Nephron (organoid): ENCODE measurements around the gene CYP11A1.

Source experiments
- H3K27ac Mint-ChIP-seq, 3 experiments: 2 replicates each; pipeline ENCODE4 v1.8.0; 2020; ENCODE audit warnings: mixed read lengths in 3 of 3, mild to moderate bottlenecking in 2 of 3, moderate library complexity in 1 of 3
- H3K27me3 Mint-ChIP-seq: 2 replicates; pipeline ENCODE4 v1.8.0; 2021; ENCODE audit warnings: low read depth, mild to moderate bottlenecking, moderate library complexity, mixed read lengths
- H3K36me3 Mint-ChIP-seq: 2 replicates; pipeline ENCODE4 v1.8.0; 2020; ENCODE audit warnings: low read depth, mixed read lengths
- H3K4me1 Mint-ChIP-seq: 2 replicates; pipeline ENCODE4 v1.8.0; 2020; ENCODE audit warnings: mixed read lengths
- H3K4me3 Mint-ChIP-seq, 3 experiments: 2 replicates each; pipeline ENCODE4 v1.8.0; 2020; ENCODE audit warnings: mild to moderate bottlenecking in 3 of 3, mixed read lengths in 3 of 3, moderate library complexity in 2 of 3
- H3K9me3 Mint-ChIP-seq: 2 replicates; pipeline ENCODE4 v1.8.0; 2020; ENCODE audit warnings: mixed read lengths
- CTCF ChIP-seq, 3 experiments: fragments of 200-600 bp; sonication (generic); IDR thresholded peaks; one replicate each; pipeline ENCODE4 v1.5.0; 2021; ENCODE audit warnings: antibody characterized with exemption in 3 of 3; ENCODE audit not compliant: unreplicated experiment in 3 of 3

CYP11A1 gene

GRCh38 chr15:74300057-74300795, 67.2 kb downstream of the CYP11A1 start:
- Mint-ChIP-seq H3K27me3 (peaks cover 22% of the 10 kb centered on the region), H3K36me3 (no peaks in the 10 kb centered on the region), H3K4me3 (no peak overlapping the region), H3K27ac (peak overlapping the region in 2 of 3 experiments; percentile 22 to 44), H3K4me1 (peaks cover 38% of the 10 kb centered on the region), H3K9me3 (no peaks in the 10 kb centered on the region)
- no peak for TF ChIP-seq CTCF (IDR thresholded peaks at IDR 0.05; ENCODE audit: unreplicated experiment in 3 of 3)

GRCh38 chr15:74297887-74298286, 69.6 kb downstream of the CYP11A1 start:
- Mint-ChIP-seq H3K4me1 (peaks cover 17% of the 10 kb centered on the region), H3K4me3 (peak overlapping the region in 1 of 3 experiments; percentile 6), H3K27ac (no peak overlapping the region), H3K9me3 (no peaks in the 10 kb centered on the region), H3K36me3 (no peaks in the 10 kb centered on the region), H3K27me3 (peaks cover 22% of the 10 kb centered on the region)
- TF ChIP-seq CTCF (IDR thresholded peaks at IDR 0.05; ENCODE audit: unreplicated experiment in 3 of 3): no peak

- peaks cover 4% of the 10 kb centered on the region for H3K4me1 Mint-ChIP-seq
Observed at GRCh38 chr15:74295800-74296199, 71.6 kb downstream of the CYP11A1 start.

GRCh38 chr15:74294010-74294409, 73.4 kb downstream of the CYP11A1 start:
- peaks cover 17% of the 10 kb centered on the region for H3K27me3 Mint-ChIP-seq
- no peaks in the 10 kb centered on the region for H3K36me3 Mint-ChIP-seq
- H3K27ac Mint-ChIP-seq: no peak overlapping the region
- no peaks in the 10 kb centered on the region for H3K9me3 Mint-ChIP-seq
- H3K4me1 Mint-ChIP-seq: no peaks in the 10 kb centered on the region
- no peak for TF ChIP-seq CTCF (IDR thresholded peaks at IDR 0.05; ENCODE audit: unreplicated experiment in 3 of 3)
- H3K4me3 Mint-ChIP-seq: no peak overlapping the region

More at GRCh38 chr15:74295800-74296199, 71.6 kb downstream of the CYP11A1 start:
- H3K4me3 Mint-ChIP-seq: no peak overlapping the region
- H3K36me3 Mint-ChIP-seq: no peaks in the 10 kb centered on the region
- no peaks in the 10 kb centered on the region for H3K9me3 Mint-ChIP-seq
- H3K27me3 Mint-ChIP-seq: peaks cover 25% of the 10 kb centered on the region
- no peak overlapping the region for H3K27ac Mint-ChIP-seq
- TF ChIP-seq CTCF (IDR thresholded peaks at IDR 0.05; ENCODE audit: unreplicated experiment in 3 of 3): no peak

- no peaks in the 10 kb centered on the region for H3K9me3 Mint-ChIP-seq
- H3K27ac Mint-ChIP-seq: no peak overlapping the region
- H3K27me3 Mint-ChIP-seq: peaks cover 19% of the 10 kb centered on the region
- H3K4me3 Mint-ChIP-seq: no peak overlapping the region
- no peaks in the 10 kb centered on the region for H3K36me3 Mint-ChIP-seq
- no peaks in the 10 kb centered on the region for H3K4me1 Mint-ChIP-seq
- TF ChIP-seq CTCF (IDR thresholded peaks at IDR 0.05; ENCODE audit: unreplicated experiment in 3 of 3): no peak
Observed at GRCh38 chr15:74293021-74293810, 74.2 kb downstream of the CYP11A1 start.
